ENCODE results near the gene CARD11.

DNA sequence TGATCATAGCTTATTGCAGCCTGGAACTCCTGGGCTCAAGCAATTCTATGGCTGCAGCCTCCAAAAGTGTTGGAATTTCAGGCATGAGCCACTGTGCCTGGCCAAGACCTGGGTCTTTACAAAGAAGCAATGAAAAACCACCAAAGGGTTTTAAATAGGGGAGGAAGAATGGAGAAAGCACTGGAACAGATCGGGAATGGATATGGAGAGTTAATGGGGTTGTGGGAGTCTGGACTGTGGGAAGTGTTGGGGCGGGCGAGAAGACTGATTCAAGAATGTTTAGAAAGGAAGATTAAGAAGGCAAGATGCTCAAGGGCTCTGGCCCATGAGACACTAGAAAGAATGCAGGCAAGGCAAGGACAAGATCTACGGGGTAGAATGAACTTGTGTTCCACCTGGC, 98.5 kb downstream of the CARD11 start:
- TF ChIP-seq, protein P1, sequence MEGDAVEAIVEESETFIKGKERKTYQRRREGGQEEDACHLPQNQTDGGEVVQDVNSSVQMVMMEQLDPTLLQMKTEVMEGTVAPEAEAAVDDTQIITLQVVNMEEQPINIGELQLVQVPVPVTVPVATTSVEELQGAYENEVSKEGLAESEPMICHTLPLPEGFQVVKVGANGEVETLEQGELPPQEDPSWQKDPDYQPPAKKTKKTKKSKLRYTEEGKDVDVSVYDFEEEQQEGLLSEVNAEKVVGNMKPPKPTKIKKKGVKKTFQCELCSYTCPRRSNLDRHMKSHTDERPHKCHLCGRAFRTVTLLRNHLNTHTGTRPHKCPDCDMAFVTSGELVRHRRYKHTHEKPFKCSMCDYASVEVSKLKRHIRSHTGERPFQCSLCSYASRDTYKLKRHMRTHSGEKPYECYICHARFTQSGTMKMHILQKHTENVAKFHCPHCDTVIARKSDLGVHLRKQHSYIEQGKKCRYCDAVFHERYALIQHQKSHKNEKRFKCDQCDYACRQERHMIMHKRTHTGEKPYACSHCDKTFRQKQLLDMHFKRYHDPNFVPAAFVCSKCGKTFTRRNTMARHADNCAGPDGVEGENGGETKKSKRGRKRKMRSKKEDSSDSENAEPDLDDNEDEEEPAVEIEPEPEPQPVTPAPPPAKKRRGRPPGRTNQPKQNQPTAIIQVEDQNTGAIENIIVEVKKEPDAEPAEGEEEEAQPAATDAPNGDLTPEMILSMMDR (conservative IDR thresholded peaks at IDR 0.05; ENCODE audit: low read length) = no peak
- no peak for TF ChIP-seq EZH2phosphoT487 (IDR thresholded peaks at IDR 0.05; ENCODE audit: borderline replicate concordance)
